Measurements from ENCODE around the gene MINDY4. TPM values are rescaled to one million over a fixed set of nuclear protein-coding genes. Genes with fewer than 3 reads are reported as not detected.

The MINDY4 gene
- total and polyA plus RNA-seq, 9 donors, result 6.9 to 30.3 (median 18.2) TPM

- Histone ChIP-seq H3K27ac (no peak overlapping the region), H3K27me3 (no peaks in the 10 kb centered on the region), H3K36me3 (no peaks in the 10 kb centered on the region), H3K4me1 (ENCODE audit: insufficient read depth) (peaks cover 6% of the 10 kb centered on the region), H3K4me3 (no peak overlapping the region), H3K9me3 (no peaks in the 10 kb centered on the region)
- WGBS, 3 donors, result 11 to 30% (median 19%) methylated on average over 4 of the region's 4 CpGs
- intact Hi-C loops (cut with DNase I), result no loop called here
- no peak for DNase-seq
- TF ChIP-seq EP300 (IDR thresholded peaks at IDR 0.05), result no peak
- no peak for TF ChIP-seq POLR2A (IDR thresholded peaks at IDR 0.05)
- no peak for TF ChIP-seq CTCF (IDR thresholded peaks at IDR 0.05)
Observed at GRCh38 chr7:30863706-30864035, 92.5 kb downstream of the MINDY4 start.

DNA sequence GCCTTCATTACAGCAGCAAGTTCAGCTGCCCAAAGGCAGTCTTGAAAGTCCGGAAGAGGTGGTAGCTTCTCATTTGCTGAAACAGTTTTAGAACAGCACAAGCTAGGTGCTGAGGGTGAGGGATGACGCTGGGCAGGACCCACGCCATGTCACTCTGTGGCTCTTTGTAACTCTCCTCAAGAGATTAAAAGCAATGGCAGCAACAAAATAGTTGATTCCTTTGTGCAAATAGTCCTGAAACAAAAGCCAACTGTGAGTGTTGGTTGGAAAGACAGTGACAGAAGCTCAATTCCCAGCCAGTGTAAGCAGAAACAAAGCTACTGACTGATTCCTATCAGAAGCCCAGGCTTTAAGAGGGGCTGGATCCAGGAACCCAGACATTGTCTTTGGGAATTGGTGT lies 92.9 kb downstream of the MINDY4 start:
- TF ChIP-seq POLR2A (IDR thresholded peaks at IDR 0.05) (no peak), EP300 (IDR thresholded peaks at IDR 0.05) (no peak), CTCF (IDR thresholded peaks at IDR 0.05) (no peak)
- Histone ChIP-seq H3K27me3 (no peaks in the 10 kb centered on the region), H3K27ac (no peak overlapping the region), H3K36me3 (no peaks in the 10 kb centered on the region), H3K9me3 (no peaks in the 10 kb centered on the region), H3K4me3 (no peak overlapping the region), H3K4me1 (ENCODE audit: insufficient read depth) (peaks cover 6% of the 10 kb centered on the region)
- no peak for DNase-seq
- intact Hi-C loops (cut with DNase I), result no loop called here
- 85 to 89% (median 86%) methylated on average over 3 of the region's 3 CpGs for WGBS, 3 donors

- H3K4me1 ChIP-seq (ENCODE audit: insufficient read depth), result peaks cover 6% of the 10 kb centered on the region
Observed at GRCh38 chr7:30865076-30865475, 93.9 kb downstream of the MINDY4 start.

GRCh38 chr7:30865821-30866220 lies 94.6 kb downstream of the MINDY4 start:
- H3K27ac ChIP-seq, result no peak overlapping the region
- no peaks in the 10 kb centered on the region for H3K27me3 ChIP-seq
- H3K9me3 ChIP-seq, result no peaks in the 10 kb centered on the region
- DNase-seq, result no peak
- no peak overlapping the region for H3K4me3 ChIP-seq
- H3K4me1 ChIP-seq (ENCODE audit: insufficient read depth), result peaks cover 6% of the 10 kb centered on the region
- H3K36me3 ChIP-seq, result no peaks in the 10 kb centered on the region
- TF ChIP-seq EP300 (IDR thresholded peaks at IDR 0.05), result no peak
- no peak for TF ChIP-seq POLR2A (IDR thresholded peaks at IDR 0.05)
- no peak for TF ChIP-seq CTCF (IDR thresholded peaks at IDR 0.05)
- intact Hi-C loops (cut with DNase I), result no loop called here
- 94 to 97% (median 97%) methylated on average over 4 of the region's 4 CpGs for WGBS, 3 donors

More at GRCh38 chr7:30865076-30865475, 93.9 kb downstream of the MINDY4 start:
- Histone ChIP-seq H3K27ac (no peak overlapping the region), H3K27me3 (no peaks in the 10 kb centered on the region), H3K36me3 (no peaks in the 10 kb centered on the region), H3K4me3 (no peak overlapping the region), H3K9me3 (no peaks in the 10 kb centered on the region)
- WGBS, 3 donors, result 92 to 96% (median 94%) methylated on average over 4 of the region's 4 CpGs
- TF ChIP-seq POLR2A (IDR thresholded peaks at IDR 0.05) (no peak), CTCF (IDR thresholded peaks at IDR 0.05) (no peak), EP300 (IDR thresholded peaks at IDR 0.05) (no peak)
- intact Hi-C loops (cut with DNase I), result no loop called here
- no peak for DNase-seq

DNA sequence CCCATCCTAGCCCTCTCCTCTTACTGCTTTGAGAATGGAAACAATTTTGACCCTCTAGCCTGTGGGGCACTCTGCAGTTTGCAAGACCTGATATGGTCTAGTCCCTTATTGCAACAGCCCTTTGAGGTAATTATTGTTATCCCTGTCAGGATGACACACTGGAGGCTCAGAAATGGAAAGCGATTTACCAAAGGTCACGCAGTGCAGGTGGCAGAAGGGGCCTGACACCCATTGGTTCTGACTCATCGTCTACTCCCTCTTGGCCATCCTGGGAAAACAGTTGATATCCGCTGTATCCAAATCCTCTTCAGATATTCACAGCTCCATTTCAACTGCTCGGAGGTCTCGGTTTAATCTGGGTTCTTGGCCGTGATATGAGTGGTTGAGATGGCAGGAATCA lies 95.7 kb downstream of the MINDY4 start:
- DNase-seq, result no peak
- TF ChIP-seq EP300 (IDR thresholded peaks at IDR 0.05), result no peak
- no peak for TF ChIP-seq POLR2A (IDR thresholded peaks at IDR 0.05)
- TF ChIP-seq CTCF (IDR thresholded peaks at IDR 0.05), result no peak
- peaks cover 6% of the 10 kb centered on the region for H3K4me1 ChIP-seq (ENCODE audit: insufficient read depth)
- intact Hi-C loops (cut with DNase I), result no loop called here
- no peak overlapping the region for H3K27ac ChIP-seq
- H3K4me3 ChIP-seq, result no peak overlapping the region
- no peaks in the 10 kb centered on the region for H3K36me3 ChIP-seq
- 85 to 89% (median 89%) methylated on average over 7 of the region's 7 CpGs for WGBS, 3 donors
- H3K27me3 ChIP-seq, result no peaks in the 10 kb centered on the region
- H3K9me3 ChIP-seq, result no peaks in the 10 kb centered on the region
